Lower lobe of right lung (tissue), 2 donors: ENCODE measurements around the gene GAP43. TPM values are rescaled to one million over a fixed set of nuclear protein-coding genes. Genes with fewer than 3 reads are reported as not detected.

Source experiments
- ATAC-seq, 2 donors: fragments of 200-7000 bp; cut with Tn5 transposase; one replicate each; pipeline ENCODE4 v1.9.1; 2020 to 2022; ENCODE audit warnings: mild to moderate bottlenecking in 2 of 2, moderate library complexity in 2 of 2
- DNase-seq: peaks from one replicate; pipeline ENCODE4 v3.0.0-alpha.2; 2020
- H3K27ac ChIP-seq: fragments of 200-600 bp; one replicate; pipeline ENCODE4 v1.8.0; 2022
- H3K27me3 ChIP-seq: fragments of 200-600 bp; one replicate; pipeline ENCODE4 v1.8.0; 2022; ENCODE audit warnings: low read depth
- H3K36me3 ChIP-seq: fragments of 200-600 bp; one replicate; pipeline ENCODE4 v1.8.0; 2022; ENCODE audit warnings: mild to moderate bottlenecking
- H3K4me1 ChIP-seq: fragments of 200-600 bp; one replicate; pipeline ENCODE4 v1.8.0; 2022
- H3K4me3 ChIP-seq: fragments of 200-600 bp; one replicate; pipeline ENCODE4 v1.8.0; 2022; ENCODE audit warnings: mild to moderate bottlenecking
- H3K9me3 ChIP-seq: fragments of 200-600 bp; one replicate; pipeline ENCODE4 v1.8.0; 2022
- CTCF ChIP-seq: fragments of 200-600 bp; IDR thresholded peaks from one replicate; pipeline ENCODE4 v1.8.0; 2022; ENCODE audit warnings: antibody characterized with exemption, mild to moderate bottlenecking
- intact Hi-C: fragments of 100-400 bp; cut with DNase I; formaldehyde crosslinking; loops from one replicate; pipeline ENCODE4 v1.11.0; 2022
- total RNA-seq: library from RNA; stranded (reverse); fragmentation: NEBNext Ultra II Directional; extraction: Animal tissue kit (Norgen Biotek cat#: 25700); gene quantifications from one replicate; pipeline ENCODE4 v1.2.1, GENCODE V29; 2021
- donor health status: DM: no; HTN: yes; CAD: no; lungs with severe emphysema.

Gene GAP43
- total RNA-seq, 1 donor from 2014 or later: not detected

- no peak for TF ChIP-seq CTCF
- Histone ChIP-seq H3K27me3 (no peaks in the 10 kb centered on the region), H3K36me3 (no peaks in the 10 kb centered on the region), H3K4me1 (no peaks in the 10 kb centered on the region), H3K4me3 (no peak overlapping the region), H3K27ac (no peak overlapping the region), H3K9me3 (no peaks in the 10 kb centered on the region)
- DNase-seq: no peak
- intact Hi-C loops: no loop called here
- ATAC-seq: no peak
These were observed 14.9 kb downstream of the GAP43 start for GRCh38 chr3:115638241-115638640.

DNA sequence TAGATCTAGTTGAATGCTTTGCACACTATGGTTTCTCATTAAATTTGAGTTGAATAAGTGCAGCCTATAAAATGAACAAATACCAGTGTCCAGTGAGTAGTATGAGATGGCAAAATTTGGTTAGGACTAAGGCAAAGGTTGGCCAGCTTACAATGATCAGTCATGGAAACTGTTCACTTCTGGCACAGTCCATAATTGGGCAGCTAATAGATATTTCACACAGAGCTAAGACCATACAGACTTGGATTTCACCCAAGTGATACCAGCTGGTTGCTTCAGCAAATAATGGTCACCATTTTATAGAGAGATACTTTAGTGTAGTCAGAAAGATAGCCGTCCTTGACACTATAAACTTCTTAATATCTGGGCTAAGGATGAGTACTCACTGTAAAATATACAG lies 15.7 kb downstream of the GAP43 start:
- Histone ChIP-seq H3K9me3 (no peaks in the 10 kb centered on the region), H3K27me3 (no peaks in the 10 kb centered on the region), H3K27ac (no peak overlapping the region), H3K36me3 (no peaks in the 10 kb centered on the region), H3K4me1 (no peaks in the 10 kb centered on the region), H3K4me3 (no peak overlapping the region)
- ATAC-seq: no peak
- TF ChIP-seq CTCF: no peak
- intact Hi-C loops: no loop called here
- no peak for DNase-seq

DNA sequence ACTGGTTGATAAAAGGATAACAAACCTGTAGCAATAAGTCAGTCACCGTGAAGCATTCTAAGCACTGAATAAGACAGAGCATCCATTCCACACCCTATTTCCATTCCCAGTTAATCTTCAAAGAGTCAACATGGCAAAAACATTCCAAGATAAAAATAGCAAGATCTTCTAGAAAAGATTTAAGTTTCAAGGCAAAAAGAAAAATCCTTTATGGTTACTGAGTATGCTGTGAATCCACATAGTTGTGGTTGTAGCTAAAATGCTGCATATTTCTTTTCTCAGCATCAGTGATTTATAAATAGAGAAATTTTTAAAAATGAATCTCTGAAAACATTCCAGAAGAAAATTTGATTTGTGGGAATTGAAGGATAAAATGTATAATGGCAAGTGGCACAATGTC lies 21.1 kb downstream of the GAP43 start:
- no peak for ATAC-seq
- Histone ChIP-seq H3K4me3 (no peak overlapping the region), H3K9me3 (no peaks in the 10 kb centered on the region), H3K4me1 (no peaks in the 10 kb centered on the region), H3K27me3 (no peaks in the 10 kb centered on the region), H3K27ac (no peak overlapping the region), H3K36me3 (no peaks in the 10 kb centered on the region)
- intact Hi-C loops: no loop called here
- DNase-seq: no peak
- no peak for TF ChIP-seq CTCF

DNA sequence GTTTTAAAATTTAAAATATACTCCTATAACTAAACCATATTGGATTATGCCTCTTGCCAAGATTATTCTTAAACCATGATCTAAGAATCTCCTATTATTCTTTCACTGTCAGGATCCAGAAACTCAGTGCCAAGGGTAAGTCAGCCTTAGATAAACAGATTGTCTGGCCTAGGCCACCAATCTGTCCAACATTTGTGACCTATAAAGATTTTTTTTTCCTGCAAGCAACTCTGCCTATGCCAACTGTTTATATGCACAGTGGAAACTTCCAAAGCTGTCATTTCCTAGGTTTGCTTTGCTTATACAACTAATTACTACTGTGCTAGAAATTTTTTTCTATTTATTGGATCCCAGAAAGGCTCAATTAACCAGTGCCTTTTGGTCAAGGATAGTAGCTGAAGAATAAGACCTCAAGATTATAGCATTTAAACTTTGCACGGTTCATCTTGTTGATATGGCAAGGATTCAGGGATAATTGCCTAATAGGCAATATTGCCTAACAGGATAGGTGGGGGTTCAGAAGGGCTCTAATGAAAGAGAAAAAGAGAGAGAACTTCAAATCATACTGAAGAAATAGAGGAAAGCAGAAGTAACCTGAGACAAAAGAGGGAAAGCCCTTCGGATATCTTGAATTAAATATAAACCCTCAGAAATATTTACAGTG lies 22.8 kb downstream of the GAP43 start:
- H3K9me3 ChIP-seq: no peaks in the 10 kb centered on the region
- DNase-seq (no peak), ATAC-seq (no peak)
- H3K4me1 ChIP-seq: no peaks in the 10 kb centered on the region
- TF ChIP-seq CTCF: no peak
- no peaks in the 10 kb centered on the region for H3K36me3 ChIP-seq
- intact Hi-C loops: no loop called here
- no peak overlapping the region for H3K27ac ChIP-seq
- H3K27me3 ChIP-seq: no peaks in the 10 kb centered on the region
- H3K4me3 ChIP-seq: no peak overlapping the region

DNA sequence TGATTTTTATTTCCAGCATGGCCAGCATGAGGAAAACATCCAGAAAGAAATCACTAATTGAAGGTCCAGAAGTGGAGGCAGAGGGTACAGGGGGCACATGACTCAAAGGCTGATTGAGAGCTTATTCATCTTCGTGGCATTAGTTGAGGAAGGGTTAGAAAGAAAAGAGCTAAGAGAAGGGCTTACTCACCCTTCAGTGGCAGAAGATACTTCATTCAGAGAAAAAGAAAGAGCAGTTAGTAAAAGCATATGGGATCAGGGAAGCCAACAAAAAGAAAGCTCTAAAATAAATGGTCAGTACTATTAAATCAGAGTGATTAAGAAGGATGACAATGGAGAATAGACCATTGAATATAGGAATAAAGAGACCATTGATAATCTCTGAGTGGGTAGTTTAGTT lies 25.2 kb downstream of the GAP43 start:
- DNase-seq (no peak), ATAC-seq (no peak)
- no peaks in the 10 kb centered on the region for H3K9me3 ChIP-seq
- no peak for TF ChIP-seq CTCF
- no peak overlapping the region for H3K27ac ChIP-seq
- H3K27me3 ChIP-seq: no peaks in the 10 kb centered on the region
- no peaks in the 10 kb centered on the region for H3K4me1 ChIP-seq
- H3K36me3 ChIP-seq: no peaks in the 10 kb centered on the region
- intact Hi-C loops: no loop called here
- no peak overlapping the region for H3K4me3 ChIP-seq

DNA sequence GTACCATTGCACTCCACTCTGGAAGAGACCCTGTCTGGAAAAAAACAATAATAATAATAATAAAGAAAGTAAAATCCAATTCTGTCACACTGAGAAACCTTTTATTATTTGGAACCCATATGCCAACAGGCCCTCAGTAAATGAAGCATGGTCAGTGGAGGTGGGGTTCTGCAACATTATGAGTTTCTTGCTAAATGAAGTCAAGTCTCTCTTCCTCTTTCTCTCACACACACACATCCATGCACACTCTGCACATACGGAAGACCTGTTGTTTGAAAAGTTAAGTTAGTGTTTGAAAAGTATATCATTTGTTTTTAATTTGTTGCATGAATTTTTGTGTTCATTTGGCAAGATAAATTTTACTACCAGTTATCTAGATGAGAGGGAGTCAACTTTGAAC lies 27.8 kb downstream of the GAP43 start:
- Histone ChIP-seq H3K9me3 (no peaks in the 10 kb centered on the region), H3K27ac (no peak overlapping the region), H3K36me3 (no peaks in the 10 kb centered on the region), H3K4me1 (no peaks in the 10 kb centered on the region), H3K4me3 (no peak overlapping the region), H3K27me3 (no peaks in the 10 kb centered on the region)
- intact Hi-C loops: no loop called here
- DNase-seq: no peak
- TF ChIP-seq CTCF: no peak
- no peak for ATAC-seq
